ENCODE results near the gene DES. TPM values are rescaled to one million over a fixed set of nuclear protein-coding genes. Genes with fewer than 3 reads are reported as not detected.

Gene DES
- total and polyA plus RNA-seq, 2 of the 4 experiments (the other 2 are of a cell fraction) = 4.3 to 4.9 TPM

GRCh38 chr2:219446101-219446504 is 27.9 kb downstream of the DES start:
- H2BK5ac ChIP-seq (ENCODE audit: low read depth, low read length, poor library complexity, severe bottlenecking) = peak overlapping the region; percentile 25
- no peak overlapping the region; the same call in 1 of the 2 replicates for H3K9ac ChIP-seq (ENCODE audit: low read depth, low read length)
- WGBS, 2 experiments (ENCODE audit: extremely low coverage in 2 of 2, insufficient read length in 1 of 2) = 80% methylated on average over 1 of the region's 6 CpGs; no CpG with 5 or more reads in 1 of the 2 experiments
- ATAC-seq (ENCODE audit: low read depth) (peak; percentile 10), DNase-seq (peak; percentile 67)
- H2AK9ac ChIP-seq (replicated peaks; ENCODE audit: low read depth, low read length, poor library complexity) = peak overlapping the region; percentile 75
- H2BK120ac ChIP-seq (ENCODE audit: low read depth, low read length) = no peak overlapping the region
- no peak overlapping the region for H3K4me3 ChIP-seq (ENCODE audit: insufficient read depth, low read depth, low read length)
- in situ Hi-C loops (cut with MboI; ENCODE audit: low sequenced_read_pairs) = no loop called here
- no TSS peak for BruUV-seq (replicated peaks)
- no peak overlapping the region; the same call in 1 of the 2 replicates for H3K4me2 ChIP-seq (ENCODE audit: low read depth, low read length)
- dilution Hi-C loops (cut with HindIII; ENCODE audit: low sequenced_read_pairs, unreplicated experiment) = no loop called here
- H2AFZ ChIP-seq (replicated peaks; ENCODE audit: low read length, poor library complexity) = peak overlapping the region; percentile 34
- ChIA-PET CTCF (interaction anchor here (0.5 to 1.3 kb wide), 3 partner anchors 13 to 65 kb away, joined by 3 to 5 read pairs (median 3); no protein-coding TSS in a partner anchor), POLR2A (ENCODE audit: unreplicated experiment) (interaction anchor here (0.6 kb wide), 1 partner anchor 28 kb away, joined by 6 read pairs; no protein-coding TSS in a partner anchor)
- no peak overlapping the region for H4K5ac ChIP-seq (ENCODE audit: low read depth, low read length)
- peaks cover 28% of the 10 kb centered on the region for H3K4me1 ChIP-seq (ENCODE audit: control insufficient read depth, insufficient read depth, low read length)
- H3K23ac ChIP-seq (ENCODE audit: low read depth, low read length) = no peak overlapping the region
- peaks cover 15% of the 10 kb centered on the region for H3K9me1 ChIP-seq (ENCODE audit: insufficient read depth, low read length)
- H3K79me1 ChIP-seq (ENCODE audit: low read depth in 1 of 2, low read length in 2 of 2) = peaks cover 23 to 49% of the 10 kb centered on the region in 2 experiments
- H3K27me3 ChIP-seq (ENCODE audit: control insufficient read depth, insufficient read depth, low read length) = no peaks in the 10 kb centered on the region
- H4K20me1 ChIP-seq (ENCODE audit: insufficient read depth, low read length) = no peaks in the 10 kb centered on the region; the same call in 1 of the 2 replicates
- H3K4ac ChIP-seq (ENCODE audit: low read depth, low read length) = 0 out of 2 replicates have a peak overlapping the region, but pooled peaks have one; percentile 0
- peak overlapping the region in 1 of 2 experiments; percentile 8; a peak in 1 of 4 replicates for H4K8ac ChIP-seq (ENCODE audit: low read depth in 2 of 2, low read length in 2 of 2)
- H3K18ac ChIP-seq (ENCODE audit: low read depth, low read length) = no peak overlapping the region
- H2BK20ac ChIP-seq (ENCODE audit: low read depth, low read length) = no peak overlapping the region
- H3K14ac ChIP-seq (replicated peaks; ENCODE audit: low read depth, low read length) = no peak overlapping the region
- H3K27ac ChIP-seq (ENCODE audit: insufficient read depth, low read length) = no peak overlapping the region
- H3K56ac ChIP-seq (ENCODE audit: extremely low read depth, insufficient read depth, low read length) = no peak overlapping the region
- H2BK15ac ChIP-seq (ENCODE audit: low read depth, low read length) = no peak overlapping the region
- H3K36me3 ChIP-seq (ENCODE audit: control insufficient read depth, insufficient read depth, low read length) = peaks cover 41% of the 10 kb centered on the region
- intact Hi-C loops (cut with micrococcal nuclease) = no loop called here
- 0 out of 2 replicates have a peak overlapping the region, but pooled peaks have one; percentile 12 for H2AK5ac ChIP-seq (ENCODE audit: low read depth, low read length)
- H3K9me3 ChIP-seq (ENCODE audit: control insufficient read depth, insufficient read depth, low read length) = no peaks in the 10 kb centered on the region
- H4K91ac ChIP-seq (ENCODE audit: insufficient read depth, low read depth, low read length) = no peak overlapping the region
- no peak for TF ChIP-seq POLR2A (IDR thresholded peaks at IDR 0.05; ENCODE audit: low read depth, low read length)
- TF ChIP-seq, protein P1, sequence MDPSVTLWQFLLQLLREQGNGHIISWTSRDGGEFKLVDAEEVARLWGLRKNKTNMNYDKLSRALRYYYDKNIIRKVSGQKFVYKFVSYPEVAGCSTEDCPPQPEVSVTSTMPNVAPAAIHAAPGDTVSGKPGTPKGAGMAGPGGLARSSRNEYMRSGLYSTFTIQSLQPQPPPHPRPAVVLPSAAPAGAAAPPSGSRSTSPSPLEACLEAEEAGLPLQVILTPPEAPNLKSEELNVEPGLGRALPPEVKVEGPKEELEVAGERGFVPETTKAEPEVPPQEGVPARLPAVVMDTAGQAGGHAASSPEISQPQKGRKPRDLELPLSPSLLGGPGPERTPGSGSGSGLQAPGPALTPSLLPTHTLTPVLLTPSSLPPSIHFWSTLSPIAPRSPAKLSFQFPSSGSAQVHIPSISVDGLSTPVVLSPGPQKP (IDR thresholded peaks at IDR 0.05; ENCODE audit: borderline replicate concordance, low read depth, low read length) = no peak
- no peak for TF ChIP-seq MAZ (IDR thresholded peaks at IDR 0.05; ENCODE audit: borderline replicate concordance, low read depth, low read length)
- no peak for TF ChIP-seq MXI1 (IDR thresholded peaks at IDR 0.05; ENCODE audit: borderline replicate concordance, low read depth, low read length)
- TF ChIP-seq, protein P2, sequence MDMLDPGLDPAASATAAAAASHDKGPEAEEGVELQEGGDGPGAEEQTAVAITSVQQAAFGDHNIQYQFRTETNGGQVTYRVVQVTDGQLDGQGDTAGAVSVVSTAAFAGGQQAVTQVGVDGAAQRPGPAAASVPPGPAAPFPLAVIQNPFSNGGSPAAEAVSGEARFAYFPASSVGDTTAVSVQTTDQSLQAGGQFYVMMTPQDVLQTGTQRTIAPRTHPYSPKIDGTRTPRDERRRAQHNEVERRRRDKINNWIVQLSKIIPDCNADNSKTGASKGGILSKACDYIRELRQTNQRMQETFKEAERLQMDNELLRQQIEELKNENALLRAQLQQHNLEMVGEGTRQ (IDR thresholded peaks at IDR 0.05; ENCODE audit: low read depth, low read length) = no peak
- TF ChIP-seq RFX5 (IDR thresholded peaks at IDR 0.05; ENCODE audit: low read depth, low read length) = no peak
- TF ChIP-seq BHLHE40 (IDR thresholded peaks at IDR 0.05; ENCODE audit: low read depth, low read length) = no peak
- TF ChIP-seq CEBPB (IDR thresholded peaks at IDR 0.05; ENCODE audit: low read depth, low read length) = no peak
